ENCODE measurements around the gene DOCK1. TPM values are rescaled to one million over a fixed set of nuclear protein-coding genes. Genes with fewer than 3 reads are reported as not detected.

Gene DOCK1
- total and polyA plus RNA-seq, 8 donors: 46.4 to 77.7 (median 71.3) TPM

DNA sequence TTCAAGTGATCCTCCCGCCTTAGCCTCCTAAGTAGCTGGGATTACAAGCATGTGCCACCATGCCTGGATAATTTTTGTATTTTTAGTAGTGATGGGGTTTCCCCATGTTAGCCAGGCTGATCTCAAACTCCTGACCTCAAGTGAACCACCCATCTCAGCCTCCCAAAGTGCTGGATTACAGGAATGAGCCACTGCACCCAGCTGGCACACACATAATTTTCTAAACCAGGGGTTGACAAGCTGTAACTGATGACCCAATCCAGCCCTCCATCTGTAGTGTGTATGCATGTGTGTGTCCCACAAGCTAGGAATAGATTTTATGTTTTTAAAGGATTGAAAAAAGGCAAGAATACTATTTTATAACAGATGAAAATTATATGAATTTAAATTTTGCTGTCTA, 417.1 kb downstream of the DOCK1 start:
- Histone ChIP-seq H3K4me3 (no peak overlapping the region), H3K36me3 (no peaks in the 10 kb centered on the region), H3K4me1 (no peaks in the 10 kb centered on the region), H3K27ac (no peak overlapping the region), H3K9me3 (no peaks in the 10 kb centered on the region), H3K27me3 (no peaks in the 10 kb centered on the region)
- ATAC-seq: no peak
- intact Hi-C loops (cut with DNase I): no loop called here
- DNase-seq: no peak
- TF ChIP-seq, protein P1, sequence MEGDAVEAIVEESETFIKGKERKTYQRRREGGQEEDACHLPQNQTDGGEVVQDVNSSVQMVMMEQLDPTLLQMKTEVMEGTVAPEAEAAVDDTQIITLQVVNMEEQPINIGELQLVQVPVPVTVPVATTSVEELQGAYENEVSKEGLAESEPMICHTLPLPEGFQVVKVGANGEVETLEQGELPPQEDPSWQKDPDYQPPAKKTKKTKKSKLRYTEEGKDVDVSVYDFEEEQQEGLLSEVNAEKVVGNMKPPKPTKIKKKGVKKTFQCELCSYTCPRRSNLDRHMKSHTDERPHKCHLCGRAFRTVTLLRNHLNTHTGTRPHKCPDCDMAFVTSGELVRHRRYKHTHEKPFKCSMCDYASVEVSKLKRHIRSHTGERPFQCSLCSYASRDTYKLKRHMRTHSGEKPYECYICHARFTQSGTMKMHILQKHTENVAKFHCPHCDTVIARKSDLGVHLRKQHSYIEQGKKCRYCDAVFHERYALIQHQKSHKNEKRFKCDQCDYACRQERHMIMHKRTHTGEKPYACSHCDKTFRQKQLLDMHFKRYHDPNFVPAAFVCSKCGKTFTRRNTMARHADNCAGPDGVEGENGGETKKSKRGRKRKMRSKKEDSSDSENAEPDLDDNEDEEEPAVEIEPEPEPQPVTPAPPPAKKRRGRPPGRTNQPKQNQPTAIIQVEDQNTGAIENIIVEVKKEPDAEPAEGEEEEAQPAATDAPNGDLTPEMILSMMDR (IDR thresholded peaks at IDR 0.05): no peak

DNA sequence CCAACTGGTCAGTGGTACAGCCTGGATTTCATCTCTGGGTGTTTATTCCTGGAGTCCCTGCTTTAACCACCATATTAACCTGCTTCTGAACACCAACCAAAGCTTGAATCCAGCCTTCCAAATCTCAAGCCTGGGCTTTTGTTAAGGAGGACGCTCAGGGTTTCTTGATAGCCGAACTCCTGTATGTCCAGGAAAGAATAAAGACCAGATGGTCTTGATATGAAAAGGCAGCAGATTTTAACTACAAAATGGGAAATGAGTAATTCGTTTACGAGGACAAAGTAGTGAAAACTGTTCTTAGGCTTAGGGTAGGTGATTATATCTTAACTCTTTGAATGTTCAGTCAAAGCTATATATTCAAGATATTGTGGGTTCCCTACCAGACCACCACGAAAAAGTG, 420.3 kb downstream of the DOCK1 start:
- intact Hi-C loops (cut with DNase I): no loop called here
- Histone ChIP-seq H3K4me3 (no peak overlapping the region), H3K27me3 (no peaks in the 10 kb centered on the region), H3K36me3 (no peaks in the 10 kb centered on the region), H3K9me3 (no peaks in the 10 kb centered on the region), H3K4me1 (no peaks in the 10 kb centered on the region), H3K27ac (no peak overlapping the region)
- DNase-seq: no peak
- no peak for ATAC-seq
- TF ChIP-seq, protein P1 (IDR thresholded peaks at IDR 0.05): no peak

GRCh38 chr10:127326883-127327282, 421.7 kb downstream of the DOCK1 start:
- DNase-seq (no peak), ATAC-seq (no peak)
- intact Hi-C loops (cut with DNase I): no loop called here

GRCh38 chr10:127331696-127332095, 426.5 kb downstream of the DOCK1 start:
- Histone ChIP-seq H3K36me3 (no peaks in the 10 kb centered on the region), H3K4me1 (no peaks in the 10 kb centered on the region), H3K27me3 (no peaks in the 10 kb centered on the region), H3K9me3 (no peaks in the 10 kb centered on the region), H3K4me3 (no peak overlapping the region), H3K27ac (no peak overlapping the region)
- ATAC-seq (no peak), DNase-seq (no peak)
- intact Hi-C loops (cut with DNase I): no loop called here
- TF ChIP-seq, protein P1 (IDR thresholded peaks at IDR 0.05): no peak

More at GRCh38 chr10:127326883-127327282, 421.7 kb downstream of the DOCK1 start:
- H3K9me3 ChIP-seq: no peaks in the 10 kb centered on the region
- TF ChIP-seq, protein P1 (IDR thresholded peaks at IDR 0.05): no peak
- H3K27ac ChIP-seq: no peak overlapping the region
- H3K36me3 ChIP-seq: no peaks in the 10 kb centered on the region
- no peak overlapping the region for H3K4me3 ChIP-seq
- H3K27me3 ChIP-seq: no peaks in the 10 kb centered on the region
- no peaks in the 10 kb centered on the region for H3K4me1 ChIP-seq

GRCh38 chr10:127332631-127333030, 427.4 kb downstream of the DOCK1 start:
- Histone ChIP-seq H3K27me3 (no peaks in the 10 kb centered on the region), H3K4me3 (no peak overlapping the region), H3K36me3 (no peaks in the 10 kb centered on the region), H3K4me1 (peaks cover 0 to under 1% of the 10 kb centered on the region in 2 donors), H3K27ac (no peak overlapping the region), H3K9me3 (no peaks in the 10 kb centered on the region)
- no peak for ATAC-seq
- TF ChIP-seq, protein P1 (IDR thresholded peaks at IDR 0.05): no peak
- intact Hi-C loops (cut with DNase I): no loop called here
- no peak for DNase-seq
